Caco-2 (cell line): ENCODE data around the gene HDAC6. TPM values are rescaled to one million over a fixed set of nuclear protein-coding genes. Genes with fewer than 3 reads are reported as not detected.

Experiments used
- BruUV-seq: library from RNA; stranded (reverse); fragments of 400-500 nt; replicated peaks from 2 replicates; lab custom pipeline; 2021; lab: Mats Ljungman, UMichigan
- CTCF ChIA-PET: fragments of 300-600 bp; sonication (Branson Sonifier 250); formaldehyde crosslinking; loops from one replicate; lab custom pipeline; 2022; ENCODE audit warnings: antibody characterized with exemption; lab: Charles Lee
- POLR2A ChIA-PET: fragments of 300-600 bp; sonication (Branson Sonifier 250); formaldehyde crosslinking; loops from one replicate; lab custom pipeline; 2022; ENCODE audit warnings: antibody characterized with exemption; lab: Charles Lee
- DNase-seq, 2 experiments: peaks; one replicate each; pipeline versions ENCODE4 v3.0.0 to v3.0.0-alpha.2; 2020 to 2022
- H3K27me3 ChIP-seq: replicated peaks from 2 replicates; pipeline ENCODE4 v1.6.0; 2011; ENCODE audit warnings: low read length; ENCODE audit not compliant: control insufficient read depth, insufficient read depth
- H3K36me3 ChIP-seq: 2 replicates; pipeline ENCODE4 v1.5.1; 2011; ENCODE audit warnings: low read length; ENCODE audit not compliant: control insufficient read depth, insufficient read depth
- H3K4me1 ChIP-seq: fragments of 250-450 bp; sonication (Bioruptor Pico); 2 replicates; pipeline ENCODE4 v1.5.1; 2020; ENCODE audit warnings: mild to moderate bottlenecking
- H3K4me3 ChIP-seq: 2 replicates; pipeline ENCODE4 v1.5.1; 2011; ENCODE audit warnings: low read depth, mild to moderate bottlenecking, control low read depth, low read length
- H3K9me3 ChIP-seq: fragments of 250-450 bp; sonication (Bioruptor Pico); 2 replicates; pipeline ENCODE4 v1.5.1; 2020; ENCODE audit warnings: mild to moderate bottlenecking, moderate library complexity
- H3K27ac Mint-ChIP-seq: one replicate; pipeline ENCODE4 v1.8.0; 2022; ENCODE audit warnings: mixed read lengths; ENCODE audit not compliant: unreplicated experiment
- H3K27me3 Mint-ChIP-seq: one replicate; pipeline ENCODE4 v1.8.0; 2022; ENCODE audit warnings: mixed read lengths; ENCODE audit not compliant: insufficient read depth, unreplicated experiment
- H3K36me3 Mint-ChIP-seq: one replicate; pipeline ENCODE4 v1.8.0; 2022; ENCODE audit warnings: mild to moderate bottlenecking, mixed read lengths; ENCODE audit not compliant: insufficient read depth, unreplicated experiment
- H3K4me1 Mint-ChIP-seq: one replicate; pipeline ENCODE4 v1.8.0; 2022; ENCODE audit warnings: low read depth, mixed read lengths; ENCODE audit not compliant: unreplicated experiment
- H3K4me3 Mint-ChIP-seq: one replicate; pipeline ENCODE4 v1.8.0; 2022; ENCODE audit warnings: mild to moderate bottlenecking, moderate library complexity, mixed read lengths; ENCODE audit not compliant: unreplicated experiment
- H3K9me3 Mint-ChIP-seq: one replicate; pipeline ENCODE4 v1.8.0; 2022; ENCODE audit warnings: mixed read lengths; ENCODE audit not compliant: unreplicated experiment
- CTCF ChIP-seq, 2 experiments: fragments of 200-600 bp in 1 of 2; IDR thresholded peaks; 1 replicate in 1 of 2; 2 replicates in 1 of 2; pipeline versions ENCODE4 v1.5.1 to v1.8.0; 2011 to 2022; ENCODE audit warnings: antibody characterized with exemption in 1 of 2, control low read depth in 1 of 2, inconsistent platforms in 1 of 2, low read depth in 1 of 2, low read length in 1 of 2, mild to moderate bottlenecking in 1 of 2, moderate library complexity in 1 of 2; ENCODE audit not compliant: insufficient read depth in 1 of 2, severe bottlenecking in 1 of 2, unreplicated experiment in 1 of 2
- intact Hi-C: fragments of 100-400 bp; cut with micrococcal nuclease; formaldehyde crosslinking; loops from one replicate; pipeline ENCODE4 v1.10.0; 2022; ENCODE audit not compliant: unreplicated experiment
- total RNA-seq: library from RNA; stranded (reverse); gene quantifications from 2 replicates; pipeline ENCODE4 v1.2.3, GENCODE V29; 2022

The HDAC6 gene
- total RNA-seq, 1 experiment from 2014 or later: 110 TPM

DNA sequence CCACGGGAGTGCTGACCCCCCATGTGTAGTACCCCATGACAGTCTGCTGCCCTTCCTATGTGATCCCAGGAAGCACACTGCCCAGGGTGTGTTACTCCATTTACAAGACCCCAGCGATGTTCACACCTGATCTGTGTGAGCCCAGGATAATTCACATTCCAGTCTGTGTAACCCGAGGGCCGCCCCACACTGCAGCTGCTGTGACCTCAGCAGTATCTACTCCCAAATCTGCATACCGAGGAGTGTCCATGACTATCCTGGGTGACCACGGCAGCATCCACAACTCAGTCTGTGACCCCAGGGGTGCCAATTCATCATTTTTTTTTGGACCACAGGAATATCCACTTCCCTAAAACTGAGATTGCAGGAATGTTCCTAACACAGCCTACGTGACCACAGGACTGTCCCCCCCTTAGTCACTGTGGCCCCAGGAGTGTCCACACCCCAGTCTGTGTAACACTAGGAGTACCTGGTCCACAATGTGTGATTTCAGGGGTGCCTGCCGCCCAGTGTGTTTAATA, 48.1 kb upstream of the HDAC6 start:
- Histone ChIP-seq H3K4me1 (peaks cover 22% of the 10 kb centered on the region), H3K9me3 (no peaks in the 10 kb centered on the region), H3K27me3 (no peaks in the 10 kb centered on the region), H3K4me3 (no peak overlapping the region), H3K36me3 (no peaks in the 10 kb centered on the region)
- ChIA-PET CTCF (no interaction called here), POLR2A (no interaction called here)
- no TSS peak for BruUV-seq
- Mint-ChIP-seq H3K36me3 (no peaks in the 10 kb centered on the region), H3K27ac (peak overlapping the region; percentile 43), H3K4me1 (peaks cover 14% of the 10 kb centered on the region), H3K27me3 (no peaks in the 10 kb centered on the region), H3K4me3 (no peak overlapping the region), H3K9me3 (no peaks in the 10 kb centered on the region)
- intact Hi-C loops: loop anchor here (2.0 kb wide), 1 partner anchor 17 kb away; no protein-coding TSS in a partner anchor
- no peak for TF ChIP-seq CTCF (IDR thresholded peaks at IDR 0.05; ENCODE audit: insufficient read depth in 1 of 2, low read depth in 1 of 2, low read length in 1 of 2, severe bottlenecking in 1 of 2, unreplicated experiment in 1 of 2)
- peak; percentile 23 to 53 for DNase-seq

- H3K4me1 Mint-ChIP-seq: peaks cover 14% of the 10 kb centered on the region
- no peak overlapping the region for H3K4me3 ChIP-seq
- H3K4me3 Mint-ChIP-seq: no peak overlapping the region
- H3K36me3 ChIP-seq: no peaks in the 10 kb centered on the region
- H3K27ac Mint-ChIP-seq: peak overlapping the region; percentile 43
- H3K9me3 ChIP-seq: no peaks in the 10 kb centered on the region
- no TSS peak for BruUV-seq
- intact Hi-C loops: loop anchor here (2.0 kb wide), 1 partner anchor 17 kb away; no protein-coding TSS in a partner anchor
- no peaks in the 10 kb centered on the region for H3K9me3 Mint-ChIP-seq
- no peaks in the 10 kb centered on the region for H3K27me3 ChIP-seq
- CTCF ChIA-PET: no interaction called here
- H3K36me3 Mint-ChIP-seq: no peaks in the 10 kb centered on the region
- H3K4me1 ChIP-seq: peaks cover 22% of the 10 kb centered on the region
- POLR2A ChIA-PET: no interaction called here
- H3K27me3 Mint-ChIP-seq: no peaks in the 10 kb centered on the region
- peak; percentile 71 to 86 for DNase-seq
- no peak for TF ChIP-seq CTCF (IDR thresholded peaks at IDR 0.05; ENCODE audit: insufficient read depth in 1 of 2, low read depth in 1 of 2, low read length in 1 of 2, severe bottlenecking in 1 of 2, unreplicated experiment in 1 of 2)
Observed at GRCh38 chrX:48754238-48754637, 47.6 kb upstream of the HDAC6 start.

DNA sequence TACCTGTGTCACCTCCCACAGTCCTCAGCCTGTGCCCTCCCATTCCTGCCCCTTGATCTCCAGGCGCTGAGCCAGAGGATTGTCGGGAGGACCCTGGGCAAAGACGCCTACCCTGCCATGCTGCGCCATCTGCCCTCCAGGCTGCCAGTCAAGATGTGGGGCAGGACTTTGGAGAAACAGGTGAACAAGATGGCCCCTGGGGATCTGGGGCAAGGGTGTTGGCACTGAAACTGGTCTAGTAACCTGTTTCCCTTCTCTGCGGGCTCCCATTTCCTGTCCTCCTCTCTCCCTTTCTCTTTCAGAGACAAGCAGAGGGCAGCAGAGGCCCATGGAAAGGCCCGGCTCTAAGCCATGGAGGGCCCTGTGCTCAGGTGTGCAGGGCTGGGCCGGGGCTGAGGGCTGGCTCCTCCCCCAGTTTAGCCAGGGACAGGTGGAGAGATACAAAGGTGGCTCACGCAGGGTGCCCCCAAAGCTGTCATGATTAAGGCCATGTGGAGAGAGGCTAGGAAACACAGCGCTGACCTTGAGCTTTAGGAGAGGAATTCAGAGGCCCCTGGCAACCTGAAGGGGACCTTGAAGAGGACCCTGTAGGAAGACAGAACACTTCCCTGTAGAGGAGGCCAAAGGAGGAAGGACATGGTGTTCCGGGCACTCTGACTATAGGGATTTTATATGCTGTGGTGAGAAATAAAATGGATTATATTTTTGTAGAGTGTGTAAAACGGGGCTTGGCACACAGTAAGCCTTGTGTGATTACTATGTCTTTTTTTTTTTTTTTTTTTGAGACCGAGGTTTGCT, 40.0 kb upstream of the HDAC6 start, which contains the start of gene GLOD5:
TSS of gene GLOD5 (plus strand) at position 74 of the 798 bp plus-strand sequence. CDS start at position 118, 44 bp downstream.
- Histone ChIP-seq H3K4me1 (0 out of 2 replicates have a peak, but pooled peaks cover 3% of the 10 kb centered on the region), H3K9me3 (no peaks in the 10 kb centered on the region), H3K36me3 (no peaks in the 10 kb centered on the region), H3K27me3 (no peaks in the 10 kb centered on the region), H3K4me3 (no peak within 1 kb of the TSS)
- no TSS peak for BruUV-seq
- DNase-seq: peak; percentile 80 to 82
- no peaks in the 10 kb centered on the region for H3K27me3 Mint-ChIP-seq
- H3K9me3 Mint-ChIP-seq: no peaks in the 10 kb centered on the region
- POLR2A ChIA-PET: no interaction called here
- CTCF ChIA-PET: no interaction called here
- H3K27ac Mint-ChIP-seq: peak within 1 kb of the TSS; percentile 95
- peak within 1 kb of the TSS; percentile 65 for H3K4me3 Mint-ChIP-seq
- peaks cover 7% of the 10 kb centered on the region for H3K36me3 Mint-ChIP-seq
- TF ChIP-seq CTCF (IDR thresholded peaks at IDR 0.05; ENCODE audit: insufficient read depth in 1 of 2, low read depth in 1 of 2, low read length in 1 of 2, severe bottlenecking in 1 of 2, unreplicated experiment in 1 of 2): peak; percentile 36 to 71
- peaks cover 9% of the 10 kb centered on the region for H3K4me1 Mint-ChIP-seq
- intact Hi-C loops: loop anchor here (5.0 kb wide), 3 partner anchors 40 to 185 kb away; partner anchors contain the start of gene HDAC6
